ENCODE results near the gene USP48.
A peak's percentile ranks its signal among the peaks of the same experiment; 100 is the strongest.
"Not testable (repeated sequence)": the region's sequence is repeated elsewhere in the genome, so short reads cannot be mapped to it uniquely, and the experiment has no call there.

Gene USP48

GRCh38 chr1:21648352-21648730 lies 134.6 kb downstream of the USP48 start:
- DNase-seq = no peak

- peak; percentile 15 for DNase-seq
Observed at GRCh38 chr1:21647431-21648351, 135.3 kb downstream of the USP48 start.

GRCh38 chr1:21645550-21645949 lies 137.4 kb downstream of the USP48 start:
- no peak for DNase-seq

GRCh38 chr1:21644906-21645305 lies 138.0 kb downstream of the USP48 start:
- DNase-seq = no peak

- no peak for DNase-seq
Observed at GRCh38 chr1:21644348-21644747, 138.6 kb downstream of the USP48 start.

- DNase-seq = no peak
Observed at GRCh38 chr1:21643624-21644023, 139.3 kb downstream of the USP48 start.

- no peak for DNase-seq
Observed at GRCh38 chr1:21641967-21642739, 140.8 kb downstream of the USP48 start.

GRCh38 chr1:21641537-21641936 lies 141.4 kb downstream of the USP48 start:
- DNase-seq = no peak

GRCh38 chr1:21641076-21641475 lies 141.9 kb downstream of the USP48 start:
- DNase-seq = no peak

GRCh38 chr1:21640653-21641052 lies 142.3 kb downstream of the USP48 start:
- DNase-seq = no peak

GRCh38 chr1:21639594-21640041 lies 143.3 kb downstream of the USP48 start:
- DNase-seq = no peak

- DNase-seq = no peak
Observed at GRCh38 chr1:21638531-21639341, 144.2 kb downstream of the USP48 start.

- DNase-seq = no peak
Observed at GRCh38 chr1:21637514-21637913, 145.4 kb downstream of the USP48 start.

GRCh38 chr1:21636029-21636428 lies 146.9 kb downstream of the USP48 start:
- DNase-seq = no peak

- no peak for DNase-seq
Observed at GRCh38 chr1:21634806-21635535, 148.0 kb downstream of the USP48 start.

GRCh38 chr1:21633992-21634805 lies 148.8 kb downstream of the USP48 start:
- DNase-seq = no peak

GRCh38 chr1:21633141-21633755 lies 149.7 kb downstream of the USP48 start:
- DNase-seq = no peak

- DNase-seq = no peak
Observed at GRCh38 chr1:21631944-21632887, 150.7 kb downstream of the USP48 start.

GRCh38 chr1:21631590-21631943 lies 151.4 kb downstream of the USP48 start:
- not testable (repeated sequence) for DNase-seq

Data from CD4-positive, alpha-beta T cell treated with Interleukin-21 for 1 hour (primary cell).